HepG2 (cell line): Measurements from ENCODE around the gene LYSMD3. TPM values are rescaled to one million over a fixed set of nuclear protein-coding genes. Genes with fewer than 3 reads are reported as not detected.
A peak's percentile ranks its signal among the peaks of the same experiment; 100 is the strongest.

Source experiments
- ELK4 ChIP-seq: sonication (generic); formaldehyde crosslinking; IDR thresholded peaks from 2 replicates; pipeline ENCODE4 v1.9.0; 2021; ENCODE audit warnings: missing genetic modification reagents, borderline replicate concordance
- GABPA ChIP-seq, 2 experiments: IDR thresholded peaks; 2 replicates each; pipeline ENCODE4 v1.6.1; 2011 to 2016; ENCODE audit warnings: low read depth in 2 of 2, low read length in 1 of 2, missing biosample characterization in 1 of 2, missing genetic modification characterization in 1 of 2
- JUN ChIP-seq: sonication (generic); formaldehyde crosslinking; IDR thresholded peaks from 2 replicates; pipeline ENCODE4 v1.4.0; 2020; ENCODE audit warnings: mild to moderate bottlenecking, missing genetic modification reagents
- KDM2A ChIP-seq: sonication (generic); formaldehyde crosslinking; IDR thresholded peaks from 2 replicates; pipeline ENCODE4 v1.4.0; 2020; ENCODE audit warnings: low read depth, missing genetic modification reagents, borderline replicate concordance
- MXD3 ChIP-seq: IDR thresholded peaks from 2 replicates; pipeline ENCODE4 v1.6.1; 2016; ENCODE audit warnings: mild to moderate bottlenecking, missing biosample characterization, missing genetic modification reagents
- NFE2 ChIP-seq: sonication (generic); formaldehyde crosslinking; IDR thresholded peaks from 2 replicates; pipeline ENCODE4 v1.4.0; 2020; ENCODE audit warnings: missing genetic modification reagents
- SP2 ChIP-seq: sonication (generic); formaldehyde crosslinking; IDR thresholded peaks from 2 replicates; pipeline ENCODE4 v1.5.1; 2020; ENCODE audit warnings: mild to moderate bottlenecking, missing genetic modification reagents
- THRA ChIP-seq: sonication (generic); formaldehyde crosslinking; IDR thresholded peaks from 2 replicates; pipeline ENCODE4 v1.4.0; 2020; ENCODE audit warnings: missing genetic modification reagents, borderline replicate concordance
- ZNF224 ChIP-seq: sonication (generic); formaldehyde crosslinking; IDR thresholded peaks from 2 replicates; pipeline ENCODE4 v1.5.0; 2020; ENCODE audit warnings: mild to moderate bottlenecking, missing genetic modification reagents
- ZNF274 ChIP-seq: sonication (generic); formaldehyde crosslinking; IDR thresholded peaks from 2 replicates; pipeline ENCODE4 v1.5.1; 2020; ENCODE audit warnings: mild to moderate bottlenecking, missing genetic modification reagents
- ZNF275 ChIP-seq: sonication (generic); formaldehyde crosslinking; IDR thresholded peaks from 2 replicates; pipeline ENCODE4 v1.8.0; 2022; ENCODE audit warnings: missing genetic modification reagents, mild to moderate bottlenecking, inconsistent platforms, borderline replicate concordance
- ZNF280D ChIP-seq: sonication (generic); formaldehyde crosslinking; IDR thresholded peaks from 2 replicates; pipeline ENCODE4 v1.5.1; 2020; ENCODE audit warnings: mild to moderate bottlenecking, missing genetic modification reagents
- ZNF780A ChIP-seq: sonication (generic); formaldehyde crosslinking; IDR thresholded peaks from 2 replicates; pipeline ENCODE4 v1.8.0; 2022; ENCODE audit warnings: mild to moderate bottlenecking, missing genetic modification reagents, moderate library complexity
- ZNF790 ChIP-seq: sonication (generic); formaldehyde crosslinking; IDR thresholded peaks from 2 replicates; pipeline ENCODE4 v1.8.0; 2022; ENCODE audit warnings: missing genetic modification reagents, mild to moderate bottlenecking, borderline replicate concordance
- ZSCAN12 ChIP-seq: sonication (generic); formaldehyde crosslinking; IDR thresholded peaks from 2 replicates; pipeline ENCODE4 v1.9.0; 2021; ENCODE audit warnings: mild to moderate bottlenecking, missing genetic modification reagents
- polyA plus RNA-seq, 8 experiments: library from polyadenylated mRNA; depleted of rRNA in 3 of 8; stranded (reverse) in 7 of 8; unstranded in 1 of 8; fragments of >200 nt; fragmentation: Illumina TruSeq in 4 of 8; extraction: Trizol in 4 of 8; gene quantifications; 2 replicates each; pipeline versions ENCODE4 v1.2.1 to v1.2.3, GENCODE V29; 2011 to 2016; ENCODE audit warnings: low read depth in 4 of 8, missing spikeins in 1 of 8, mixed read lengths in 1 of 8; ENCODE audit not compliant: insufficient read depth in 1 of 8
- total RNA-seq, 5 experiments: library from RNA; depleted of rRNA; stranded (reverse); fragments of >200 nt; fragmentation: Illumina TruSeq; extraction: Trizol; gene quantifications; 2 replicates each; pipeline ENCODE4 v1.2.3, GENCODE V29; 2016; ENCODE audit warnings: low read depth in 1 of 5
- TF ChIP-seq, protein P1 (sequence below): sonication (generic); formaldehyde crosslinking; IDR thresholded peaks from 2 replicates; pipeline ENCODE4 v1.4.0; 2020; ENCODE audit warnings: missing genetic modification reagents, borderline replicate concordance

Gene LYSMD3
- total and polyA plus RNA-seq, 2 of the 13 experiments (the other 11 are each of a cell fraction or from before 2014, with no cell fraction given): 9.1 to 13.8 TPM

- TF ChIP-seq ZNF280D (CRISPR knock-in tag) (peak; percentile 81), ZSCAN12 (peak; percentile 9; the same call in 1 of the 2 replicates), GABPA (IDR thresholded peaks at IDR 0.05; ENCODE audit: low read depth, low read length) (no peak), GABPA (CRISPR knock-in tag; IDR thresholded peaks at IDR 0.05; ENCODE audit: low read depth) (peak; percentile 71), ZNF275 (CRISPR knock-in tag) (peak; percentile 95), ZNF224 (CRISPR knock-in tag) (no peak), ZNF780A (CRISPR knock-in tag) (no peak; the same call in 1 of the 2 replicates), ELK4 (CRISPR knock-in tag) (no peak), ZNF274 (CRISPR knock-in tag) (peak; percentile 97), KDM2A (peak; percentile 93; the same call in 1 of the 2 replicates), NFE2 (CRISPR knock-in tag) (no peak), SP2 (CRISPR knock-in tag) (peak; percentile 61), JUN (CRISPR knock-in tag) (no peak), THRA (CRISPR knock-in tag) (no peak), ZNF790 (peak; percentile 92), MXD3 (peak; percentile 74; the same call in 1 of the 2 replicates)
- TF ChIP-seq, protein P1, sequence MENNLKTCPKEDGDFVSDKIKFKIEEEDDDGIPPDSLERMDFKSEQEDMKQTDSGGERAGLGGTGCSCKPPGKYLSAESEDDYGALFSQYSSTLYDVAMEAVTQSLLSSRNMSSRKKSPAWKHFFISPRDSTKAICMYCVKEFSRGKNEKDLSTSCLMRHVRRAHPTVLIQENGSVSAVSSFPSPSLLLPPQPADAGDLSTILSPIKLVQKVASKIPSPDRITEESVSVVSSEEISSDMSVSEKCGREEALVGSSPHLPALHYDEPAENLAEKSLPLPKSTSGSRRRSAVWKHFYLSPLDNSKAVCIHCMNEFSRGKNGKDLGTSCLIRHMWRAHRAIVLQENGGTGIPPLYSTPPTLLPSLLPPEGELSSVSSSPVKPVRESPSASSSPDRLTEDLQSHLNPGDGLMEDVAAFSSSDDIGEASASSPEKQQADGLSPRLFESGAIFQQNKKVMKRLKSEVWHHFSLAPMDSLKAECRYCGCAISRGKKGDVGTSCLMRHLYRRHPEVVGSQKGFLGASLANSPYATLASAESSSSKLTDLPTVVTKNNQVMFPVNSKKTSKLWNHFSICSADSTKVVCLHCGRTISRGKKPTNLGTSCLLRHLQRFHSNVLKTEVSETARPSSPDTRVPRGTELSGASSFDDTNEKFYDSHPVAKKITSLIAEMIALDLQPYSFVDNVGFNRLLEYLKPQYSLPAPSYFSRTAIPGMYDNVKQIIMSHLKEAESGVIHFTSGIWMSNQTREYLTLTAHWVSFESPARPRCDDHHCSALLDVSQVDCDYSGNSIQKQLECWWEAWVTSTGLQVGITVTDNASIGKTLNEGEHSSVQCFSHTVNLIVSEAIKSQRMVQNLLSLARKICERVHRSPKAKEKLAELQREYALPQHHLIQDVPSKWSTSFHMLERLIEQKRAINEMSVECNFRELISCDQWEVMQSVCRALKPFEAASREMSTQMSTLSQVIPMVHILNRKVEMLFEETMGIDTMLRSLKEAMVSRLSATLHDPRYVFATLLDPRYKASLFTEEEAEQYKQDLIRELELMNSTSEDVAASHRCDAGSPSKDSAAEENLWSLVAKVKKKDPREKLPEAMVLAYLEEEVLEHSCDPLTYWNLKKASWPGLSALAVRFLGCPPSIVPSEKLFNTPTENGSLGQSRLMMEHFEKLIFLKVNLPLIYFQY (CRISPR knock-in tag): peak; percentile 79
These were observed 54.9 kb downstream of the LYSMD3 start, which contains the start of the genes MBLAC2 and POLR3G (continued) for GRCh38 chr5:90474235-90475107.
